IMR-90 (cell line): ENCODE measurements around the gene RPL37. TPM values are rescaled to one million over a fixed set of nuclear protein-coding genes. Genes with fewer than 3 reads are reported as not detected.

Experiments
- ATAC-seq: fragments of 200-7000 bp; cut with Tn5 transposase; 2 replicates; pipeline ENCODE4 v1.9.1; 2020; ENCODE audit warnings: low read depth, mild to moderate bottlenecking, moderate library complexity
- BruUV-seq: library from RNA; stranded (reverse); fragments of 400-500 nt; replicated peaks from 2 replicates; lab custom pipeline; 2021; lab: Mats Ljungman, UMichigan
- CTCF ChIA-PET: fragments of 300-600 bp; formaldehyde crosslinking; extraction: SDS; loops from one replicate; lab custom pipeline; 2021; ENCODE audit warnings: antibody characterized with exemption; lab: Yijun Ruan, JAX
- POLR2A ChIA-PET: fragments of 300-600 bp; sonication (Branson Sonifier 250); formaldehyde crosslinking; loops from one replicate; lab custom pipeline; 2022; ENCODE audit warnings: antibody characterized with exemption; ENCODE audit not compliant: unreplicated experiment; lab: Charles Lee
- DNase-seq: peaks from one replicate; pipeline ENCODE4 v3.0.0; 2013
- H2AFZ ChIP-seq: replicated peaks from 2 replicates; pipeline ENCODE3; 2013; ENCODE audit warnings: low read length, mild to moderate bottlenecking; ENCODE audit not compliant: poor library complexity
- H2AK5ac ChIP-seq: 2 replicates; pipeline ENCODE4 v1.6.1; 2013; ENCODE audit warnings: low read depth, low read length, inconsistent platforms
- H2AK9ac ChIP-seq: replicated peaks from 2 replicates; pipeline ENCODE3; 2013; ENCODE audit warnings: mild to moderate bottlenecking, low read depth, low read length, moderate library complexity; ENCODE audit not compliant: poor library complexity
- H2BK120ac ChIP-seq: 2 replicates; pipeline ENCODE4 v1.6.1; 2013; ENCODE audit warnings: low read depth, low read length, inconsistent platforms
- H2BK15ac ChIP-seq: 3 replicates; pipeline ENCODE4 v1.6.1; 2013; ENCODE audit warnings: low read depth, low read length, inconsistent platforms
- H2BK20ac ChIP-seq: 2 replicates; pipeline ENCODE4 v1.6.1; 2013; ENCODE audit warnings: low read depth, mild to moderate bottlenecking, inconsistent platforms, low read length, moderate library complexity
- H2BK5ac ChIP-seq: 2 replicates; pipeline ENCODE4 v1.6.1; 2013; ENCODE audit warnings: mild to moderate bottlenecking, low read depth, low read length, inconsistent platforms; ENCODE audit not compliant: poor library complexity, severe bottlenecking
- H3K14ac ChIP-seq: replicated peaks from 2 replicates; pipeline ENCODE4 v1.6.1; 2013; ENCODE audit warnings: low read depth, low read length, inconsistent platforms
- H3K18ac ChIP-seq: 2 replicates; pipeline ENCODE4 v1.6.1; 2013; ENCODE audit warnings: low read depth, low read length, control low read depth
- H3K23ac ChIP-seq: 2 replicates; pipeline ENCODE4 v1.6.1; 2013; ENCODE audit warnings: low read depth, low read length, inconsistent platforms
- H3K27ac ChIP-seq: 2 replicates; pipeline ENCODE4 v1.5.1; 2013; ENCODE audit warnings: mild to moderate bottlenecking, control low read depth, low read length; ENCODE audit not compliant: insufficient read depth
- H3K27me3 ChIP-seq: 2 replicates; pipeline ENCODE4 v1.6.1; 2013; ENCODE audit warnings: low read length; ENCODE audit not compliant: control insufficient read depth, insufficient read depth
- H3K36me3 ChIP-seq: 2 replicates; pipeline ENCODE4 v1.6.1; 2013; ENCODE audit warnings: low read length, mixed read lengths; ENCODE audit not compliant: control insufficient read depth, insufficient read depth
- H3K4ac ChIP-seq: 2 replicates; pipeline ENCODE4 v1.6.1; 2013; ENCODE audit warnings: low read depth, low read length, inconsistent platforms
- H3K4me1 ChIP-seq: 2 replicates; pipeline ENCODE4 v1.6.1; 2013; ENCODE audit warnings: low read length, mixed read lengths; ENCODE audit not compliant: control insufficient read depth, insufficient read depth
- H3K4me2 ChIP-seq: 2 replicates; pipeline ENCODE4 v1.6.1; 2013; ENCODE audit warnings: low read depth, mild to moderate bottlenecking, control low read depth, low read length, moderate library complexity
- H3K4me3 ChIP-seq: 2 replicates; pipeline ENCODE4 v1.5.1; 2013; ENCODE audit warnings: low read depth, mild to moderate bottlenecking, control low read depth, low read length, moderate library complexity; ENCODE audit not compliant: insufficient read depth
- H3K56ac ChIP-seq: 2 replicates; pipeline ENCODE4 v1.6.1; 2013; ENCODE audit warnings: low read length, inconsistent platforms; ENCODE audit not compliant: insufficient read depth; ENCODE audit errors: extremely low read depth
- H3K79me1 ChIP-seq, 2 experiments: 2 replicates each; pipeline ENCODE4 v1.6.1; 2013; ENCODE audit warnings: low read length in 2 of 2, inconsistent platforms in 1 of 2, low read depth in 1 of 2
- H3K9ac ChIP-seq: 2 replicates; pipeline ENCODE4 v1.6.1; 2013; ENCODE audit warnings: low read depth, low read length, control low read depth
- H3K9me1 ChIP-seq: 2 replicates; pipeline ENCODE4 v1.6.1; 2013; ENCODE audit warnings: low read length, inconsistent platforms; ENCODE audit not compliant: insufficient read depth
- H3K9me3 ChIP-seq: 2 replicates; pipeline ENCODE4 v1.6.1; 2013; ENCODE audit warnings: low read length; ENCODE audit not compliant: control insufficient read depth, insufficient read depth
- H4K20me1 ChIP-seq: 2 replicates; pipeline ENCODE4 v1.6.1; 2013; ENCODE audit warnings: low read length, inconsistent platforms; ENCODE audit not compliant: insufficient read depth
- H4K5ac ChIP-seq: 2 replicates; pipeline ENCODE4 v1.6.1; 2013; ENCODE audit warnings: mild to moderate bottlenecking, low read depth, low read length, control low read depth
- H4K8ac ChIP-seq, 2 experiments: 2 replicates each; pipeline ENCODE4 v1.6.1; 2013; ENCODE audit warnings: low read depth in 2 of 2, low read length in 2 of 2, control low read depth in 1 of 2, inconsistent platforms in 1 of 2
- H4K91ac ChIP-seq: 2 replicates; pipeline ENCODE4 v1.6.1; 2013; ENCODE audit warnings: low read depth, low read length, inconsistent platforms; ENCODE audit not compliant: insufficient read depth
- MAFK ChIP-seq: IDR thresholded peaks from 2 replicates; pipeline ENCODE4 v1.6.1; 2012; ENCODE audit warnings: low read depth, low read length, improper control_type of control experiment
- RAD21 ChIP-seq: IDR thresholded peaks from 2 replicates; pipeline ENCODE4 v1.6.1; 2012; ENCODE audit warnings: low read length, improper control_type of control experiment
- SMC3 ChIP-seq: fragments of 150-350 bp; IDR thresholded peaks from 2 replicates; pipeline ENCODE4 v1.6.1; 2016; ENCODE audit warnings: low read depth, mild to moderate bottlenecking, antibody characterized with exemption, low read length, moderate library complexity
- WGBS, 2 experiments: methylation state at CpG; one replicate each; pipeline versions ENCODE4 v1.1.5 to v1.1.7; 2013; ENCODE audit warnings: missing lambda C conversion rate in 2 of 2; ENCODE audit not compliant: insufficient read length in 1 of 2; ENCODE audit errors: extremely low coverage in 2 of 2; 5-methylcytosine and 5-hydroxymethylcytosine counted together
- dilution Hi-C: fragments of 300-500 bp; cut with HindIII; formaldehyde crosslinking; loops from one replicate; pipeline ENCODE4 v1.14.3; 2018; ENCODE audit warnings: low sequenced_read_pairs; ENCODE audit not compliant: unreplicated experiment
- in situ Hi-C: fragments of 300-500 bp; cut with MboI; formaldehyde crosslinking; loops from 3 replicates; pipeline ENCODE4 v1.14.3; 2019; ENCODE audit warnings: low sequenced_read_pairs, inconsistent platforms, mixed read lengths
- intact Hi-C: fragments of 100-400 bp; cut with micrococcal nuclease; formaldehyde crosslinking; loops from 2 replicates; pipeline ENCODE4 v1.10.0; 2022
- polyA plus RNA-seq, 3 experiments: library from polyadenylated mRNA; depleted of rRNA; stranded (reverse); fragments of >200 nt; gene quantifications; 2 replicates each; pipeline ENCODE4 v1.2.3, GENCODE V29; 2012; ENCODE audit warnings: low replicate concordance in 1 of 3
- total RNA-seq: library from RNA; depleted of rRNA; stranded (reverse); fragments of >200 nt; gene quantifications from 2 replicates; pipeline ENCODE4 v1.2.3, GENCODE V29; 2012

Gene RPL37
- total and polyA plus RNA-seq, 2 of the 4 experiments (the other 2 are of a cell fraction): 35.3 to 294 TPM

- Histone ChIP-seq H2BK5ac (peak overlapping the region; percentile 17), H3K27ac (no peak overlapping the region), H4K8ac (no peak overlapping the region), H3K9ac (no peak overlapping the region), H3K79me1 (peaks cover 26 to 88% of the 10 kb centered on the region in 2 experiments), H2AK9ac (no peak overlapping the region), H4K5ac (no peak overlapping the region), H2AFZ (no peak overlapping the region), H3K4ac (no peak overlapping the region), H2BK20ac (no peak overlapping the region), H3K27me3 (no peaks in the 10 kb centered on the region), H3K23ac (peak overlapping the region; percentile 24; the same call in 1 of the 2 replicates), H3K9me3 (no peaks in the 10 kb centered on the region), H3K4me2 (no peak overlapping the region), H3K9me1 (0 out of 2 replicates have a peak, but pooled peaks cover 2% of the 10 kb centered on the region), H3K4me3 (no peak overlapping the region), H3K4me1 (peaks cover 2% of the 10 kb centered on the region; the same call in 1 of the 2 replicates), H4K91ac (no peak overlapping the region), H4K20me1 (peaks cover 82% of the 10 kb centered on the region), H2BK15ac (no peak overlapping the region), H3K36me3 (peaks cover 65% of the 10 kb centered on the region), H3K14ac (no peak overlapping the region), H2AK5ac (no peak overlapping the region), H3K18ac (no peak overlapping the region), H3K56ac (no peak overlapping the region), H2BK120ac (no peak overlapping the region)
- dilution Hi-C loops: no loop called here
- in situ Hi-C loops: no loop called here
- no TSS peak for BruUV-seq
- intact Hi-C loops: loop anchor here (5.0 kb wide), 1 partner anchor 1409 kb away; the partner anchor contains the start of gene DAB2
- ATAC-seq: no peak
- ChIA-PET CTCF (interaction anchor here (0.6 kb wide), 1 partner anchor 45 kb away, joined by 3 read pairs; no protein-coding TSS in a partner anchor), POLR2A (no interaction called here)
- 100% methylated on average over 2 of the region's 4 CpGs; no CpG with 5 or more reads in 1 of the 2 experiments for WGBS, 2 experiments
- TF ChIP-seq MAFK (no peak), RAD21 (no peak), SMC3 (no peak)
- peak; percentile 28 for DNase-seq
These were observed 3.4 kb downstream of the RPL37 start for GRCh38 chr5:40831346-40832210.
